ENCODE data around the gene ZFP28. TPM values are rescaled to one million over a fixed set of nuclear protein-coding genes. Genes with fewer than 3 reads are reported as not detected.

The ZFP28 gene
- total and polyA plus RNA-seq, 2 donors (not counting 3 experiments of a cell fraction or from before 2014, with no cell fraction given): 1.8 to 5.4 TPM

GRCh38 chr19:56538254-56538760 is 441 bp upstream of the ZFP28 start:
- intact Hi-C loops (cut with micrococcal nuclease) (loop anchor here (1.0 to 2.0 kb wide), 5 partner anchors 29 to 224 kb away; partner anchors contain the start of genes ZNF470, ZNF471, ZNF582 and ZNF71), dilution Hi-C loops (cut with MboI; ENCODE audit: extremely low pct_ligation_motif_present, low sequenced_read_pairs) (no loop called here)
- TF ChIP-seq, protein P1, sequence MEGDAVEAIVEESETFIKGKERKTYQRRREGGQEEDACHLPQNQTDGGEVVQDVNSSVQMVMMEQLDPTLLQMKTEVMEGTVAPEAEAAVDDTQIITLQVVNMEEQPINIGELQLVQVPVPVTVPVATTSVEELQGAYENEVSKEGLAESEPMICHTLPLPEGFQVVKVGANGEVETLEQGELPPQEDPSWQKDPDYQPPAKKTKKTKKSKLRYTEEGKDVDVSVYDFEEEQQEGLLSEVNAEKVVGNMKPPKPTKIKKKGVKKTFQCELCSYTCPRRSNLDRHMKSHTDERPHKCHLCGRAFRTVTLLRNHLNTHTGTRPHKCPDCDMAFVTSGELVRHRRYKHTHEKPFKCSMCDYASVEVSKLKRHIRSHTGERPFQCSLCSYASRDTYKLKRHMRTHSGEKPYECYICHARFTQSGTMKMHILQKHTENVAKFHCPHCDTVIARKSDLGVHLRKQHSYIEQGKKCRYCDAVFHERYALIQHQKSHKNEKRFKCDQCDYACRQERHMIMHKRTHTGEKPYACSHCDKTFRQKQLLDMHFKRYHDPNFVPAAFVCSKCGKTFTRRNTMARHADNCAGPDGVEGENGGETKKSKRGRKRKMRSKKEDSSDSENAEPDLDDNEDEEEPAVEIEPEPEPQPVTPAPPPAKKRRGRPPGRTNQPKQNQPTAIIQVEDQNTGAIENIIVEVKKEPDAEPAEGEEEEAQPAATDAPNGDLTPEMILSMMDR (IDR thresholded peaks at IDR 0.05; ENCODE audit: extremely low read depth in 1 of 2, insufficient read depth in 1 of 2, low read depth in 1 of 2, low read length in 2 of 2): no peak
- no peak for TF ChIP-seq JUN (IDR thresholded peaks at IDR 0.05; ENCODE audit: borderline replicate concordance, insufficient read depth, insufficient read length, low read depth)
- TF ChIP-seq POLR2A (IDR thresholded peaks at IDR 0.05; ENCODE audit: low read depth, low read length): no peak
- TF ChIP-seq GATA2 (IDR thresholded peaks at IDR 0.05; ENCODE audit: insufficient read depth, insufficient read length, low read depth, low read length): no peak
- no peak for TF ChIP-seq MYC (IDR thresholded peaks at IDR 0.05; ENCODE audit: low read depth, low read length)
- TF ChIP-seq, protein P2, sequence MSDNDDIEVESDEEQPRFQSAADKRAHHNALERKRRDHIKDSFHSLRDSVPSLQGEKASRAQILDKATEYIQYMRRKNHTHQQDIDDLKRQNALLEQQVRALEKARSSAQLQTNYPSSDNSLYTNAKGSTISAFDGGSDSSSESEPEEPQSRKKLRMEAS (IDR thresholded peaks at IDR 0.05; ENCODE audit: insufficient read depth, insufficient read length): no peak
- no peak for TF ChIP-seq POLR2AphosphoS5 (IDR thresholded peaks at IDR 0.05; ENCODE audit: insufficient read depth, low read depth, low read length)
- H3K27me3 ChIP-seq (ENCODE audit: control insufficient read depth in 2 of 2, insufficient read depth in 2 of 2, low read length in 2 of 2): no peaks in the 10 kb centered on the region
- POLR2A ChIA-PET: no interaction called here
- peak overlapping the region; percentile 99 for H2AFZ ChIP-seq (ENCODE audit: low read depth, low read length)
- peaks cover 9% of the 10 kb centered on the region for H3K4me1 ChIP-seq (ENCODE audit: control insufficient read depth, extremely low read depth, insufficient read depth, low read length)
- DNase-seq (ENCODE audit: low read depth, low spot score): peak; percentile 93
- no peaks in the 10 kb centered on the region for H3K79me2 ChIP-seq (ENCODE audit: control insufficient read depth, insufficient read depth, low read length)
- no peaks in the 10 kb centered on the region for H4K20me1 ChIP-seq (replicated peaks; ENCODE audit: control insufficient read depth, extremely low read depth, insufficient read depth, low read length)
- CTCF ChIA-PET: no interaction called here
- H3K9me1 ChIP-seq (replicated peaks; ENCODE audit: control insufficient read depth, extremely low read depth, insufficient read depth, low read length): no peaks in the 10 kb centered on the region
- peak overlapping the region; percentile 62 for H3K4me2 ChIP-seq (ENCODE audit: insufficient read depth, low read length)
- H3K27ac ChIP-seq (ENCODE audit: insufficient read depth, low read depth, low read length): peak overlapping the region; percentile 63
- no TSS peak for BruUV-seq (replicated peaks)
- peak; percentile 68 for FAIRE-seq
- peak overlapping the region; percentile 63 to 97 (median 66) for H3K4me3 ChIP-seq (replicated peaks in 1 of 3; ENCODE audit: insufficient read depth in 1 of 3, low read depth in 1 of 3, low read length in 3 of 3)
- no peaks in the 10 kb centered on the region for H3K9me3 ChIP-seq (replicated peaks; ENCODE audit: control insufficient read depth, insufficient read depth, low read length)
- H3K36me3 ChIP-seq (ENCODE audit: control insufficient read depth in 2 of 2, extremely low read depth in 1 of 2, insufficient read depth in 2 of 2, low read length in 2 of 2): no peaks in the 10 kb centered on the region
- H3K9ac ChIP-seq (replicated peaks; ENCODE audit: extremely low read depth, insufficient read depth, low read length): peak overlapping the region; percentile 46
